HEK293 (cell line): ENCODE data around the gene ITGA8.

ENCODE experiments used
- CTCF ChIA-PET: fragments of 350-600 bp; formaldehyde crosslinking; extraction: SDS; loops from one replicate; lab custom pipeline; 2021; ENCODE audit warnings: antibody characterized with exemption; lab: Yijun Ruan, JAX
- POLR2A ChIA-PET: fragments of 300-600 bp; formaldehyde crosslinking; extraction: SDS; loops from one replicate; lab custom pipeline; 2020; ENCODE audit warnings: antibody characterized with exemption, inconsistent platforms; lab: Yijun Ruan, JAX
- H3K27ac ChIP-seq: fragments of 200-500 bp; sonication (Bioruptor generic); 2 replicates; pipeline ENCODE4 v1.5.1; 2014; ENCODE audit warnings: low read depth, low read length, control low read depth, inconsistent platforms; ENCODE audit errors: extremely low read depth
- H3K36me3 ChIP-seq, 2 experiments: fragments of 200-500 bp in 1 of 2; sonication (Bioruptor generic) in 1 of 2; 1 replicate in 1 of 2; 2 replicates in 1 of 2; pipeline ENCODE4 v1.5.1; 2014 to 2017; ENCODE audit warnings: inconsistent platforms in 2 of 2, low read length in 2 of 2; ENCODE audit not compliant: control insufficient read depth in 2 of 2, insufficient read depth in 1 of 2
- H3K4me1 ChIP-seq: fragments of 200-500 bp; sonication (Bioruptor generic); 2 replicates; pipeline ENCODE4 v1.5.1; 2014; ENCODE audit warnings: mild to moderate bottlenecking, low read length, inconsistent platforms; ENCODE audit not compliant: control insufficient read depth, insufficient read depth
- H3K4me3 ChIP-seq: 2 replicates; pipeline ENCODE4 v1.5.1; 2011; ENCODE audit warnings: low read depth, mild to moderate bottlenecking, control low read depth, low read length, moderate library complexity
- H3K9me3 ChIP-seq: fragments of 200-500 bp; sonication (Bioruptor generic); 2 replicates; pipeline ENCODE4 v1.5.1; 2014; ENCODE audit warnings: low read depth, low read length, inconsistent platforms; ENCODE audit not compliant: control insufficient read depth, insufficient read depth
- AEBP2 ChIP-seq: fragments of 450-650 bp; formaldehyde crosslinking; IDR thresholded peaks from 2 replicates; pipeline ENCODE4 v1.5.1; 2016; ENCODE audit warnings: missing biosample characterization, missing genetic modification characterization, borderline replicate concordance
- GFI1B ChIP-seq: fragments of 450-650 bp; formaldehyde crosslinking; IDR thresholded peaks from 2 replicates; pipeline ENCODE4 v1.5.1; 2016; ENCODE audit warnings: missing biosample characterization, missing genetic modification characterization
- KLF8 ChIP-seq: fragments of 450-650 bp; formaldehyde crosslinking; IDR thresholded peaks from 2 replicates; pipeline ENCODE4 v1.5.1; 2016; ENCODE audit warnings: missing biosample characterization, missing genetic modification characterization
- RBAK ChIP-seq: fragments of 450-650 bp; formaldehyde crosslinking; IDR thresholded peaks from 2 replicates; pipeline ENCODE4 v1.5.1; 2016; ENCODE audit warnings: missing biosample characterization, missing genetic modification characterization
- SP3 ChIP-seq: fragments of 450-650 bp; formaldehyde crosslinking; IDR thresholded peaks from 2 replicates; pipeline ENCODE4 v1.5.1; 2016; ENCODE audit warnings: missing biosample characterization, missing genetic modification characterization
- TSHZ1 ChIP-seq: fragments of 450-650 bp; formaldehyde crosslinking; IDR thresholded peaks from 2 replicates; pipeline ENCODE4 v1.5.1; 2016; ENCODE audit warnings: missing biosample characterization, missing genetic modification characterization, borderline replicate concordance
- ZBTB21 ChIP-seq: fragments of 450-650 bp; formaldehyde crosslinking; IDR thresholded peaks from 2 replicates; pipeline ENCODE4 v1.5.1; 2017; ENCODE audit warnings: missing biosample characterization, missing genetic modification characterization
- ZNF148 ChIP-seq: fragments of 450-650 bp; formaldehyde crosslinking; IDR thresholded peaks from 2 replicates; pipeline ENCODE4 v1.5.0; 2017; ENCODE audit warnings: missing biosample characterization, missing genetic modification characterization, borderline replicate concordance
- ZNF223 ChIP-seq: fragments of 450-650 bp; formaldehyde crosslinking; IDR thresholded peaks from 2 replicates; pipeline ENCODE4 v1.5.1; 2016; ENCODE audit warnings: missing biosample characterization, missing genetic modification characterization
- ZNF416 ChIP-seq: fragments of 450-650 bp; formaldehyde crosslinking; IDR thresholded peaks from 2 replicates; pipeline ENCODE4 v1.5.1; 2016; ENCODE audit warnings: missing biosample characterization, missing genetic modification characterization
- ZNF510 ChIP-seq: fragments of 450-650 bp; formaldehyde crosslinking; IDR thresholded peaks from 2 replicates; pipeline ENCODE4 v1.5.1; 2018; ENCODE audit warnings: mild to moderate bottlenecking, missing genetic modification characterization, missing biosample characterization; ENCODE audit not compliant: insufficient replicate concordance
- ZNF670 ChIP-seq: fragments of 450-650 bp; formaldehyde crosslinking; IDR thresholded peaks from 2 replicates; pipeline ENCODE4 v1.5.1; 2016; ENCODE audit warnings: missing biosample characterization, missing genetic modification characterization, low read depth
- ZSCAN4 ChIP-seq: fragments of 450-650 bp; formaldehyde crosslinking; IDR thresholded peaks from 2 replicates; pipeline ENCODE4 v1.5.1; 2017; ENCODE audit warnings: missing biosample characterization, missing genetic modification characterization
- TF ChIP-seq, protein P1 (sequence below): fragments of 450-650 bp; formaldehyde crosslinking; conservative IDR thresholded peaks from 2 replicates; pipeline ENCODE4 v1.5.1; 2016; ENCODE audit warnings: low read depth, missing biosample characterization, missing genetic modification characterization

ITGA8 gene

GRCh38 chr10:15550950-15551349 is 168.8 kb downstream of the ITGA8 start (continued):
- TF ChIP-seq ZNF148 (tag by site-specific recombination), result no peak
- TF ChIP-seq TSHZ1 (tag by site-specific recombination), result no peak
- TF ChIP-seq, protein P1, sequence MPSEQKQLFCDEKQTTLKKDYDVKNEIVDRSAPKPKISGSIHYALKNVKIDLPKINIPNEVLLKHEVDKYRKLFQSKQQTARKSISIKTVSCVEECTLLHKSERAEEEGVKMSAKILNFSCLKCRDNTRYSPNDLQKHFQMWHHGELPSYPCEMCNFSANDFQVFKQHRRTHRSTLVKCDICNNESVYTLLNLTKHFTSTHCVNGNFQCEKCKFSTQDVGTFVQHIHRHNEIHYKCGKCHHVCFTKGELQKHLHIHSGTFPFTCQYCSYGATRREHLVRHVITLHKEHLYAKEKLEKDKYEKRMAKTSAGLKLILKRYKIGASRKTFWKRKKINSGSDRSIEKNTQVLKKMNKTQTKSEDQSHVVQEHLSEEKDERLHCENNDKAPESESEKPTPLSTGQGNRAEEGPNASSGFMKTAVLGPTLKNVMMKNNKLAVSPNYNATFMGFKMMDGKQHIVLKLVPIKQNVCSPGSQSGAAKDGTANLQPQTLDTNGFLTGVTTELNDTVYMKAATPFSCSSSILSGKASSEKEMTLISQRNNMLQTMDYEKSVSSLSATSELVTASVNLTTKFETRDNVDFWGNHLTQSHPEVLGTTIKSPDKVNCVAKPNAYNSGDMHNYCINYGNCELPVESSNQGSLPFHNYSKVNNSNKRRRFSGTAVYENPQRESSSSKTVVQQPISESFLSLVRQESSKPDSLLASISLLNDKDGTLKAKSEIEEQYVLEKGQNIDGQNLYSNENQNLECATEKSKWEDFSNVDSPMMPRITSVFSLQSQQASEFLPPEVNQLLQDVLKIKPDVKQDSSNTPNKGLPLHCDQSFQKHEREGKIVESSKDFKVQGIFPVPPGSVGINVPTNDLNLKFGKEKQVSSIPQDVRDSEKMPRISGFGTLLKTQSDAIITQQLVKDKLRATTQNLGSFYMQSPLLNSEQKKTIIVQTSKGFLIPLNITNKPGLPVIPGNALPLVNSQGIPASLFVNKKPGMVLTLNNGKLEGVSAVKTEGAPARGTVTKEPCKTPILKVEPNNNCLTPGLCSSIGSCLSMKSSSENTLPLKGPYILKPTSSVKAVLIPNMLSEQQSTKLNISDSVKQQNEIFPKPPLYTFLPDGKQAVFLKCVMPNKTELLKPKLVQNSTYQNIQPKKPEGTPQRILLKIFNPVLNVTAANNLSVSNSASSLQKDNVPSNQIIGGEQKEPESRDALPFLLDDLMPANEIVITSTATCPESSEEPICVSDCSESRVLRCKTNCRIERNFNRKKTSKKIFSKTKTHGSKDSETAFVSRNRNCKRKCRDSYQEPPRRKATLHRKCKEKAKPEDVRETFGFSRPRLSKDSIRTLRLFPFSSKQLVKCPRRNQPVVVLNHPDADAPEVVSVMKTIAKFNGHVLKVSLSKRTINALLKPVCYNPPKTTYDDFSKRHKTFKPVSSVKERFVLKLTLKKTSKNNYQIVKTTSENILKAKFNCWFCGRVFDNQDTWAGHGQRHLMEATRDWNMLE (tag by site-specific recombination), result no peak
- no peak for TF ChIP-seq SP3
- TF ChIP-seq ZBTB21 (tag by site-specific recombination), result no peak
- TF ChIP-seq ZNF670 (tag by site-specific recombination), result no peak
- TF ChIP-seq ZNF223 (tag by site-specific recombination), result no peak
- no peak for TF ChIP-seq ZSCAN4 (tag by site-specific recombination)

DNA sequence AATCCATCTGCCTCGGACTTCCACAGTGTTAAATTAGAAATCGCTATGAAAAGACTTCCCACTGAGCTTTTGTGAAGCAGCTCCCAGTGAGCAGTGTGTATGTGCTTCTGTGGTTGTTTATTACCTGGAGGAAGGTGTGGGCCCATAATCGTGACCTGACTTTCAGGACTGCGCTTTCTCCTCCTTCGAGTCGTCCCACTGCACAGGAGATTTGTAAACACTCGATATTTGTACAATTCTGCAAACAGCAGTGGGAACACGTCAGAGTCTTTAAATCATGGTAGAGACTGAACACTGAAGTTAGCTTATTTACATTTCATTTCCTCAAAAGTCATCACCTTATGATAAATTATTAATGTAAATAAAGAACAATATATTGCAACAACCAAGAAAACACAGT is 171.4 kb downstream of the ITGA8 start:
- Histone ChIP-seq H3K9me3 (no peaks in the 10 kb centered on the region), H3K4me1 (no peaks in the 10 kb centered on the region), H3K4me3 (no peak overlapping the region), H3K36me3 (no peaks in the 10 kb centered on the region; a peak in 1 of 3 replicates), H3K27ac (no peak overlapping the region)
- CTCF ChIA-PET, result interaction anchor here (1.0 to 1.3 kb wide), 2 partner anchors 10 to 37 kb away, joined by 3 to 4 read pairs; no protein-coding TSS in a partner anchor
- POLR2A ChIA-PET, result no interaction called here
- TF ChIP-seq KLF8 (tag by site-specific recombination) (no peak), ZNF510 (tag by site-specific recombination) (no peak), RBAK (no peak), ZNF416 (tag by site-specific recombination) (no peak), AEBP2 (tag by site-specific recombination) (no peak), GFI1B (tag by site-specific recombination) (no peak)
